MM.1S (cell line): ENCODE results near the gene IL1RAPL2.

Source experiments
- EZH2 ChIP-seq: fragments of 300-600 bp; sonication (generic); optimal IDR thresholded peaks from 2 replicates; pipeline ENCODE3; 2017; ENCODE audit warnings: low read depth, mild to moderate bottlenecking, antibody characterized with exemption, low read length, mixed read lengths
- TF ChIP-seq, protein P1 (sequence below): fragments of 300-600 bp; sonication (generic); IDR thresholded peaks from 2 replicates; pipeline ENCODE4 v1.5.1; 2016; ENCODE audit warnings: antibody characterized with exemption, low read length, mixed read lengths

DNA sequence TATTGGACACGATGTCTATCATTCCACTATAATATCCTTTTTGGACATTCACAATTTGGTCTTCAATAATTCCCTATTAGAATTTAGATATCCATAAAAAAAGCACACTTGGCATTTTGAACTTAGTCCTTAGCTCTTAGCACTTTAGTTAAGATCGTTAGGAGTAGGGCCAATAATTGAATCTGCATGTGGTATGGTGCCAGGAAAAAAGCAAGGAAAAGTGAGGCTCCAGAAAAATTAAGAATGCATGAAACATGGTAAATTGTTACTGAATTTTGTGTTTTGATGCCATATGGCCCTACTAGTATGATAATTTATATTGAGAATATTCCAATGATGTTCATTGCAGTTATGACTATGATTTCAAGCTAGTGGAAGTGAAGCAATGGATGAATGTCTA lies 708.1 kb downstream of the IL1RAPL2 start:
- TF ChIP-seq, protein P1, sequence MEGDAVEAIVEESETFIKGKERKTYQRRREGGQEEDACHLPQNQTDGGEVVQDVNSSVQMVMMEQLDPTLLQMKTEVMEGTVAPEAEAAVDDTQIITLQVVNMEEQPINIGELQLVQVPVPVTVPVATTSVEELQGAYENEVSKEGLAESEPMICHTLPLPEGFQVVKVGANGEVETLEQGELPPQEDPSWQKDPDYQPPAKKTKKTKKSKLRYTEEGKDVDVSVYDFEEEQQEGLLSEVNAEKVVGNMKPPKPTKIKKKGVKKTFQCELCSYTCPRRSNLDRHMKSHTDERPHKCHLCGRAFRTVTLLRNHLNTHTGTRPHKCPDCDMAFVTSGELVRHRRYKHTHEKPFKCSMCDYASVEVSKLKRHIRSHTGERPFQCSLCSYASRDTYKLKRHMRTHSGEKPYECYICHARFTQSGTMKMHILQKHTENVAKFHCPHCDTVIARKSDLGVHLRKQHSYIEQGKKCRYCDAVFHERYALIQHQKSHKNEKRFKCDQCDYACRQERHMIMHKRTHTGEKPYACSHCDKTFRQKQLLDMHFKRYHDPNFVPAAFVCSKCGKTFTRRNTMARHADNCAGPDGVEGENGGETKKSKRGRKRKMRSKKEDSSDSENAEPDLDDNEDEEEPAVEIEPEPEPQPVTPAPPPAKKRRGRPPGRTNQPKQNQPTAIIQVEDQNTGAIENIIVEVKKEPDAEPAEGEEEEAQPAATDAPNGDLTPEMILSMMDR = no peak
- TF ChIP-seq EZH2 = no peak
